GM13976 (cell line): ENCODE data around the gene RFPL4AL1.

Source experiments
- DNase-seq: peaks from one replicate; pipeline ENCODE4 v3.0.0; 2012; ENCODE audit warnings: low spot score
- CTCF ChIP-seq: IDR thresholded peaks from 2 replicates; pipeline ENCODE4 v1.5.1; 2012; ENCODE audit warnings: borderline replicate concordance, mild to moderate bottlenecking; ENCODE audit not compliant: insufficient read depth; ENCODE audit errors: extremely low read depth, missing control alignments, control extremely low read depth
- in situ Hi-C: fragments of 300-500 bp; cut with MboI; formaldehyde crosslinking; loops from one replicate; pipeline ENCODE4 v1.12.0; 2022; ENCODE audit warnings: low sequenced_read_pairs, mixed read lengths, inconsistent platforms; ENCODE audit not compliant: unreplicated experiment

Gene RFPL4AL1

GRCh38 chr19:55802281-55802680 is 33.4 kb downstream of the RFPL4AL1 start:
- no peak for TF ChIP-seq CTCF
- DNase-seq: no peak
- in situ Hi-C loops: no loop called here

GRCh38 chr19:55809381-55810058 is 40.6 kb downstream of the RFPL4AL1 start:
- peak; percentile 8 for TF ChIP-seq CTCF
- peak; percentile 46 for DNase-seq
- in situ Hi-C loops: no loop called here

- in situ Hi-C loops: no loop called here
- DNase-seq: no peak
- no peak for TF ChIP-seq CTCF
These were observed 42.4 kb downstream of the RFPL4AL1 start for GRCh38 chr19:55811340-55811739.

GRCh38 chr19:55812449-55812848 is 43.5 kb downstream of the RFPL4AL1 start:
- DNase-seq: no peak
- TF ChIP-seq CTCF: no peak

GRCh38 chr19:55813906-55814305 is 45.0 kb downstream of the RFPL4AL1 start:
- TF ChIP-seq CTCF: no peak
- DNase-seq: no peak
- in situ Hi-C loops: no loop called here

More at GRCh38 chr19:55812449-55812848, 43.5 kb downstream of the RFPL4AL1 start:
- in situ Hi-C loops: no loop called here

GRCh38 chr19:55820037-55820436 is 51.1 kb downstream of the RFPL4AL1 start:
- in situ Hi-C loops: no loop called here
- DNase-seq: no peak
- TF ChIP-seq CTCF: no peak
